ENCODE data around the gene RFWD3.

DNA sequence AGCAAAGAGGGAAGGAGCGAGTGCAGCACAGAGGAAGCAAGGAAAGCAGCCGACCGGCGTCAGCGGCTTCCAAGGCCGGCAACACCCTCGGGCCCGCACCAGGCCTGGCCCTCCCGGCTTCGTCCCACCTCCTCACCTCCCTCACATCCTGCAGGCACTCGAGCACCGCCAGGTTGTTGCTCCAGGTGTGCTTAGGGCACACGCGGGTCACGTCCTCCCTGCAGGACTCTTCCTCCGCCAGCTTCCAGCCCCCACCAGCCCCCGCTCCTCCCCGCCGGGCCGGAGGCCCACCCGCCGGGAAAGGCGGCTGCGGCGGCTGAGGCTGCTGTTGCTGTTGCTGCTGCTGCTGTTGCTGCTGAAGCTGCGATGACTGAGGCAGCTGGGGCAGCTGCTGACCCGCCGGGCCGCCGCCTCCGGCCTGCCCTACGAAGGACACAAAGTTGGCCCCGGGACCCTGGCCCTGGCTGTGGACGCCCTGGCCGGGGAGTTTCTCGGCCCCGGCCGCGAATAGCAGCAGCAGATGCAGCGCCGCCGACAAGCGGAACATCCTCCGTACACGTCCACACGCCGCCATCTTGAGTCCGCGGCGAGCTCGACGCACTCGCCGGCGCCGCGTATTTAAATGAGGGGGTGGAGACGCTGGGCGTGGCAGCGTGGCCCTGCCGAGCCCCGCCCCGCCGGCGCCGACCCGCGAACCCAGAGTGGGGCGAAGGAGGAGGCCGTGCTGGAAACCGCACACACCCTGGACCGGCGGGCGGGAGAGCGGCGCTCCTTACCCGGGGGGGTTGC is 60.0 kb downstream of the RFWD3 start, which contains the start of gene GLG1:
- TF ChIP-seq, protein P1, sequence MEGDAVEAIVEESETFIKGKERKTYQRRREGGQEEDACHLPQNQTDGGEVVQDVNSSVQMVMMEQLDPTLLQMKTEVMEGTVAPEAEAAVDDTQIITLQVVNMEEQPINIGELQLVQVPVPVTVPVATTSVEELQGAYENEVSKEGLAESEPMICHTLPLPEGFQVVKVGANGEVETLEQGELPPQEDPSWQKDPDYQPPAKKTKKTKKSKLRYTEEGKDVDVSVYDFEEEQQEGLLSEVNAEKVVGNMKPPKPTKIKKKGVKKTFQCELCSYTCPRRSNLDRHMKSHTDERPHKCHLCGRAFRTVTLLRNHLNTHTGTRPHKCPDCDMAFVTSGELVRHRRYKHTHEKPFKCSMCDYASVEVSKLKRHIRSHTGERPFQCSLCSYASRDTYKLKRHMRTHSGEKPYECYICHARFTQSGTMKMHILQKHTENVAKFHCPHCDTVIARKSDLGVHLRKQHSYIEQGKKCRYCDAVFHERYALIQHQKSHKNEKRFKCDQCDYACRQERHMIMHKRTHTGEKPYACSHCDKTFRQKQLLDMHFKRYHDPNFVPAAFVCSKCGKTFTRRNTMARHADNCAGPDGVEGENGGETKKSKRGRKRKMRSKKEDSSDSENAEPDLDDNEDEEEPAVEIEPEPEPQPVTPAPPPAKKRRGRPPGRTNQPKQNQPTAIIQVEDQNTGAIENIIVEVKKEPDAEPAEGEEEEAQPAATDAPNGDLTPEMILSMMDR (conservative IDR thresholded peaks at IDR 0.05; ENCODE audit: low read depth, low read length), result no peak
- TF ChIP-seq EZH2 (IDR thresholded peaks at IDR 0.05; ENCODE audit: borderline replicate concordance, low read depth, low read length, poor library complexity, severe bottlenecking), result no peak

All from A673 (cell line).